GM18498 (cell line): ENCODE results near the gene IGSF8.

ENCODE experiments used
- ATAC-seq: cut with Tn5 transposase; IDR thresholded peaks from one replicate; pipeline ENCODE4 v1.9.1; 2021; ENCODE audit warnings: mild to moderate bottlenecking, moderate library complexity; ENCODE audit not compliant: unreplicated experiment

IGSF8 gene

GRCh38 chr1:160097911-160098851 is at the start of gene IGSF8:
IGSF8 (minus strand) TSS chr1:160098619; CDS start chr1:160098472, 147 bp downstream.
- peak; percentile 59 for ATAC-seq

DNA sequence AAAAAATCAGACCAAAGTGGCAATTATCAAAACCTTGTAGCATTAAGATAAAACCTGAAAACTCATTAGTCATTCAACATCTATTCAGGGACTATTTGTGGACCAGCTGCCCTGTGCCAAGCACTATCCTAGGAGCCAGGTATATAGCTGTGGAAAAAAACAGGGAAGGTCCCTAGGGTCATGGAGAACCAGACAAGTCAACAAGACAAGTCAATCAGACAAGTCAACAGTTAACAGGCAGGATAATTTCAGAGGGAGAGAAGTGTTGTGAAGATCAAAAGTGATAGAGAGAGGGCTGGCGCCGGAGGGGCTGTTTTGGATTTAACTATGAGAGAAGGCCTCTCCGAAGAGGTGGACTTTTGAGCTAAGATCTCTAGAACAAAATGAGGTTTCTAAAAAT is 49.7 kb upstream of the IGSF8 start:
- ATAC-seq, result no peak

DNA sequence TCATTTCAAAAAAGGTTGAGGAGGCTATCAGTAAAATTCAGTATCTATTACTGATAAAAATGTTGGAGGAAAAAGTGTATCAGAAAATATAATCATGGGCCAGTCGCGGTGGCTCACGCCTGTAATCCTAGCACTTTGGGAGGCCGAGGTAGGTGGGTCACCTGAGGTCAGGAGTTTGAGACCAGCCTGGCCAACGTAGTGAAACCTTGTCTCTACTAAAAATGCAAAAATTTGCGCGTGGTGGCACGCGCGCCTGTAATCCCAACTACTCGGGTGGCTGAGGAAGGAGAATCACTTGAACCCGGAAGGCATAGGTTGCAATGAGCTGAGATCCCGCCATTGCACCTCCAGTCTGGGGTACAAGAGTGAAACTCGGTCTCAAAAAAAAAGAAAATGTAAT is 47.7 kb upstream of the IGSF8 start:
- no peak for ATAC-seq

- no peak for ATAC-seq
These were observed 46.5 kb upstream of the IGSF8 start for GRCh38 chr1:160144921-160145320.

- no peak for ATAC-seq
These were observed 45.3 kb upstream of the IGSF8 start for GRCh38 chr1:160143695-160144094.

DNA sequence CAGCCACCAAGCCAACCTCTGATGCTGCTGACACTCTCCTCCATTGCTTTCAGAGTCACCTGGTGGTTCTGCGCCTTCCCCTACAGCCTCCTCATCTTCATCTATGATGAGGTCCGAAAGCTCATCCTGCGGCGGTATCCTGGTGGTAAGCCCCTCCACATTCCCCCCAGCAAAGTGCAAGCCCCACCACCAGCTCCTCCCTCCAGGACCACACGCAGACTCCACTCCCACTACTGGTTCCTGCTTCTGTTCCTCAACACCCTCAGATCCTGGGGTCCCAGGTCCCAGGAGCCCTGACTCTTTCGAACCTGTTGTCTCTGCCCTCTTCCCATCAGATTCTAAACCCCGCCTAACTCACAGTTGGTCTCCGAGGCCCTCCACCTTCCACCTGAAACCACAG is 41.4 kb upstream of the IGSF8 start:
- ATAC-seq, result no peak

GRCh38 chr1:160137216-160137862 is 38.9 kb upstream of the IGSF8 start:
- ATAC-seq, result no peak

DNA sequence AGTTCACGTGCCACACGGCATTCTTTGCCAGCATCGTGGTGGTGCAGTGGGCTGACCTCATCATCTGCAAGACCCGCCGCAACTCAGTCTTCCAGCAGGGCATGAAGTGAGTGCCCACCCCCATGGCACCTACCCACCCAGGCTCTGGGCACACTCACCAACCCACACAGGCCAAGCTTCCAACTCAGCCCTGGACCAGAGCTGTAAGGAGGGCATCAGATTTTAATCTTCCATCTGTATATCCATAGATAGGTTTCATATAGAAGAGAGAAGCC is 38.4 kb upstream of the IGSF8 start:
- no peak for ATAC-seq

DNA sequence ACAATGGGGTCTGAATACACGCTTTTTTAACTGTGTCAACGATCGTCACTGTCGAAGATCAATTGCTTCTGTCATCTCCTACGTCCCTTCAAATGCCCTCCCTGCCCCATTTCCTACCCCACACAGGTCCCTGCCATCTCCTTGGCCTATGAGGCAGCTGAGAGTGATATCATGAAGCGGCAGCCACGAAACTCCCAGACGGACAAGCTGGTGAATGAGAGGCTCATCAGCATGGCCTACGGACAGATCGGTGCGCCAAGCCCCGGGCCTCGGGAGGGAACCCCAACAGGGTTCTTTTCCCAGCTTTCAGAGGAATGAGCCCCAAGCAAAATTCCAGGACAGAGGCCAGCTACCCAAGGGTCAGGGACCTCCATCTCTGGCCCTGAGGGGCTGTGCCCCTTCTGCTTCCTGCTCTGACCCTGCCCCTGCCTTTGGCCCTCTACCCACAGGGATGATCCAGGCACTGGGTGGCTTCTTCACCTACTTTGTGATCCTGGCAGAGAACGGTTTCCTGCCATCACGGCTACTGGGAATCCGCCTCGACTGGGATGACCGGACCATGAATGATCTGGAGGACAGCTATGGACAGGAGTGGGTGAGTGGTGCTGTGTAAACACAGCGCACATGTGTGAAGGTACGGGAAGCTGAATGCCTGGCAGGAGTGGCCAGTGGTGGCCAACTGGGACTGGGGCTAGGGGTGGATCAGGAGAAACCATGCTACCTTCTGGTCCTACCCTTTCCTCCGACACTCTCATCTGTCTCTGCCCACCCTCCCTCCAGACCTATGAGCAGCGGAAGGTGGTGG is 37.9 kb upstream of the IGSF8 start:
- no peak for ATAC-seq

GRCh38 chr1:160134791-160135572 is 36.6 kb upstream of the IGSF8 start:
- no peak for ATAC-seq

DNA sequence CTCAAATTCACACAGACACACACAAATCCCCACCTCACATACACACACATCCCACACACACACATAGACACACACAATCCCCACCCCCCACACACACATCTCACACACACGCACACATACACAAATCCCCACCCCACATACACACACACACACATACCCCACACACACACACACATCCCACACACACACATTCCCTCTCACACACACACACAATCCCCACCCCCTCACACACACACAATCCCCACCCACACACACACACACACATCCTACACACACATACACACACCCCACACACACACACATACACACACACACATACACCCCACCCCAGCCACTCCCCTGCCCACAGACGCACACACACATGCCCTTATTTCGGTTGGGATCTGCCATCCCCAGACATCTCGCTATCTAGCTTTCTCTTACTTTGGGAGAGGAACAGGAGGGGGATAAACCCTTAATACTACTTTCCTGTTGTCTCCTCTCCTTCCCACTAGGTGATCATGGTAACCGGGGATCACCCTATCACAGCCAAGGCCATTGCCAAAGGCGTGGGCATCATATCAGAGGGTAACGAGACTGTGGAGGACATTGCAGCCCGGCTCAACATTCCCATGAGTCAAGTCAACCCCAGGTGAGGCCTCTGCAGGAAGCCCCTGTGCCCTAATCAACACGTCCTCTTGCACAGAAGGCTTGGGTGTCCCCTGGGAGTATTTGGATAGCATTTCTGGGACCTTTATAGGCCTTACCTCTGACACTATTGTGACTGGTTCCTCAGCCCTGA is 35.8 kb upstream of the IGSF8 start:
- no peak for ATAC-seq

DNA sequence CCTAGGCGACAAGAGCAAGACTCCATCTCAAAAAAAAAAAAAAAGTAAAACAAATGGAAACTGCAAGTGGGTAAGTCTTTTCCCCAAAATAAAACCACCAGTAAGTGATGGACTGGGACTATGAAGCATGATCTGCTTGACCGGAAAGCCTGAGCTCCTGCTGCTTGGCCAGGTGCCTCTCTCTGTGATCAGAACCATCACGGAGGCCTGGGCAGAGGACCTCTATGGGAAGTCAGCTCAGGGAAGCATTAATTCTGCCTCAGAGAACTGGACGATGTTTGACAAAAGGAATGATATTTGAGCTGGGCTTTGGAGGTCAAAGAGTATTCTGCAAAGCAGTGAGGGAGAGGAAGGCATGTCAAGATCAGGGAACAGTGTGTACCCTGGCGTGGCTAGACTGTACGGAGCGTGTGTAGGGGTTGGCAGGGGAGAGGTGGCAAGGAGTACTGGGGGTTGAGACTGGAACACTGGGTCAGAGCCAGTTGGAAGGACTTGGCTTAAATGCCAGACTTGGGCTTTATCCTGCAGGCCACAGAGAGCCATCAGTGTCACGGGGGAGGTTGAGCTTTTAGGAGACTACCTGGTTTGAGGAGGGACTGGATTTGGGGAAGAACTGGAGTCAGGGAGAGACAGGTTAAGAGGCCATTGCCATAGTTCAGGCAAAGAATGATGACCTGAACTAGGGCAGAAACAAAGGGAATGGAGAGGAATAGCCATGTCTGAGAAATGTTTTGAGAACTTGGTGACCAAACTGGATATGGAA is 33.6 kb upstream of the IGSF8 start:
- ATAC-seq, result no peak

- no peak for ATAC-seq
These were observed 32.5 kb upstream of the IGSF8 start for GRCh38 chr1:160130939-160131338.

DNA sequence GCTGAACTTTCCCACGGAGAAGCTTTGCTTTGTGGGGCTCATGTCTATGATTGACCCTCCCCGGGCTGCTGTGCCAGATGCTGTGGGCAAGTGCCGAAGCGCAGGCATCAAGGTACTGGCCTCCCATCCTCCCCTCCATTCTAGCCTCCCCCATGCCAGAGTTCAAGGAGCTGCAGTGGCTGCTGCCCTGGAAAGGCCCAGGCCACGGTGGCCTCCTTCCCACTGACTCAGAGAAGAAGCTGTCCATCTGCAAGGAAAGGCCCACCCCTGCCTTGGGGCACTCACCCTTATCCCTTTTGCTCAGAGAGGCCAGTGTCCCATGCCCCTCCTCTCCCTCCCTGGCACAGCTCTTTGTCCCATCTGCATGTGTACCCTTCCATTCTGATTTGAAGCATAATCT is 32.1 kb upstream of the IGSF8 start:
- ATAC-seq, result no peak

DNA sequence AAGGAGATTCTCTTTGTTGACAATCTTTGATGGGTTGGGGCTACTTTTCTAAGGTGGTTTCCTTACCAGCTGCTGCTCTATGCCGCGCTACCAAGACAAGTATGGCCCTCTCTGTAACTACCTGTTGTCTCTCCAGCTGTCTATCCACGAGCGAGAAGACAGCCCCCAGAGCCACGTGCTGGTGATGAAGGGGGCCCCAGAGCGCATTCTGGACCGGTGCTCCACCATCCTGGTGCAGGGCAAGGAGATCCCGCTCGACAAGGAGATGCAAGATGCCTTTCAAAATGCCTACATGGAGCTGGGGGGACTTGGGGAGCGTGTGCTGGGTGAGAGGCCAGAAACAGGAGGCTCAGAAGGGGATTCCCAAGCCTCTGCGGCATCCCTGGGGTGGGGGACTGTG is 31.5 kb upstream of the IGSF8 start:
- ATAC-seq, result no peak

GRCh38 chr1:160129558-160129957 is 31.1 kb upstream of the IGSF8 start:
- ATAC-seq, result no peak

- no peak for ATAC-seq
These were observed 30.6 kb upstream of the IGSF8 start for GRCh38 chr1:160129046-160129445.

- no peak for ATAC-seq
These were observed 30.2 kb upstream of the IGSF8 start for GRCh38 chr1:160128636-160129035.

- no peak for ATAC-seq
These were observed 29.6 kb upstream of the IGSF8 start for GRCh38 chr1:160127865-160128523.
